B cell (primary cell): ENCODE data around the gene PLIN5.

ENCODE experiments used
- EZH2 ChIP-seq: IDR thresholded peaks from 2 replicates; pipeline ENCODE4 v1.6.1; 2012; ENCODE audit warnings: borderline replicate concordance, low read depth, mild to moderate bottlenecking, moderate library complexity, low read length; ENCODE audit not compliant: insufficient read depth, poor library complexity, severe bottlenecking
- TF ChIP-seq, protein P1 (sequence below): fragments of 200-600 bp; IDR thresholded peaks from one replicate; pipeline ENCODE4 v1.8.0; 2022; ENCODE audit warnings: antibody characterized with exemption, mild to moderate bottlenecking

- TF ChIP-seq, protein P1, sequence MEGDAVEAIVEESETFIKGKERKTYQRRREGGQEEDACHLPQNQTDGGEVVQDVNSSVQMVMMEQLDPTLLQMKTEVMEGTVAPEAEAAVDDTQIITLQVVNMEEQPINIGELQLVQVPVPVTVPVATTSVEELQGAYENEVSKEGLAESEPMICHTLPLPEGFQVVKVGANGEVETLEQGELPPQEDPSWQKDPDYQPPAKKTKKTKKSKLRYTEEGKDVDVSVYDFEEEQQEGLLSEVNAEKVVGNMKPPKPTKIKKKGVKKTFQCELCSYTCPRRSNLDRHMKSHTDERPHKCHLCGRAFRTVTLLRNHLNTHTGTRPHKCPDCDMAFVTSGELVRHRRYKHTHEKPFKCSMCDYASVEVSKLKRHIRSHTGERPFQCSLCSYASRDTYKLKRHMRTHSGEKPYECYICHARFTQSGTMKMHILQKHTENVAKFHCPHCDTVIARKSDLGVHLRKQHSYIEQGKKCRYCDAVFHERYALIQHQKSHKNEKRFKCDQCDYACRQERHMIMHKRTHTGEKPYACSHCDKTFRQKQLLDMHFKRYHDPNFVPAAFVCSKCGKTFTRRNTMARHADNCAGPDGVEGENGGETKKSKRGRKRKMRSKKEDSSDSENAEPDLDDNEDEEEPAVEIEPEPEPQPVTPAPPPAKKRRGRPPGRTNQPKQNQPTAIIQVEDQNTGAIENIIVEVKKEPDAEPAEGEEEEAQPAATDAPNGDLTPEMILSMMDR: no peak
- TF ChIP-seq EZH2: no peak
These were observed 27.9 kb downstream of the PLIN5 start for GRCh38 chr19:4507150-4507452.
